Duodenal mucosa (tissue), 2 donors: ENCODE data around the gene TREX2.

ENCODE experiments used
- H3K27ac ChIP-seq: one replicate; pipeline ENCODE4 v1.7.0; 2013; ENCODE audit warnings: low read depth, low read length
- H3K27me3 ChIP-seq, 2 donors: one replicate each; pipeline ENCODE4 v1.7.0; 2013; ENCODE audit warnings: low read length in 2 of 2, control low read depth in 1 of 2; ENCODE audit not compliant: insufficient read depth in 2 of 2, control insufficient read depth in 1 of 2
- H3K36me3 ChIP-seq, 2 donors: one replicate each; pipeline ENCODE4 v1.7.0; 2013; ENCODE audit warnings: low read length in 2 of 2, control low read depth in 1 of 2; ENCODE audit not compliant: insufficient read depth in 2 of 2, control insufficient read depth in 1 of 2
- H3K4me1 ChIP-seq, 2 donors: one replicate each; pipeline ENCODE4 v1.7.0; 2013; ENCODE audit warnings: low read length in 2 of 2, control low read depth in 1 of 2; ENCODE audit not compliant: insufficient read depth in 2 of 2, control insufficient read depth in 1 of 2
- H3K4me3 ChIP-seq, 2 donors: one replicate each; pipeline ENCODE4 v1.7.0; 2013; ENCODE audit warnings: low read length in 2 of 2, low read depth in 1 of 2
- H3K9ac ChIP-seq, 2 donors: one replicate each; pipeline ENCODE4 v1.7.0; 2013; ENCODE audit warnings: low read length in 2 of 2, low read depth in 1 of 2
- H3K9me3 ChIP-seq, 2 donors: one replicate each; pipeline ENCODE4 v1.7.0; 2013; ENCODE audit warnings: low read length in 2 of 2, control low read depth in 1 of 2; ENCODE audit not compliant: control insufficient read depth in 1 of 2

The TREX2 gene

DNA sequence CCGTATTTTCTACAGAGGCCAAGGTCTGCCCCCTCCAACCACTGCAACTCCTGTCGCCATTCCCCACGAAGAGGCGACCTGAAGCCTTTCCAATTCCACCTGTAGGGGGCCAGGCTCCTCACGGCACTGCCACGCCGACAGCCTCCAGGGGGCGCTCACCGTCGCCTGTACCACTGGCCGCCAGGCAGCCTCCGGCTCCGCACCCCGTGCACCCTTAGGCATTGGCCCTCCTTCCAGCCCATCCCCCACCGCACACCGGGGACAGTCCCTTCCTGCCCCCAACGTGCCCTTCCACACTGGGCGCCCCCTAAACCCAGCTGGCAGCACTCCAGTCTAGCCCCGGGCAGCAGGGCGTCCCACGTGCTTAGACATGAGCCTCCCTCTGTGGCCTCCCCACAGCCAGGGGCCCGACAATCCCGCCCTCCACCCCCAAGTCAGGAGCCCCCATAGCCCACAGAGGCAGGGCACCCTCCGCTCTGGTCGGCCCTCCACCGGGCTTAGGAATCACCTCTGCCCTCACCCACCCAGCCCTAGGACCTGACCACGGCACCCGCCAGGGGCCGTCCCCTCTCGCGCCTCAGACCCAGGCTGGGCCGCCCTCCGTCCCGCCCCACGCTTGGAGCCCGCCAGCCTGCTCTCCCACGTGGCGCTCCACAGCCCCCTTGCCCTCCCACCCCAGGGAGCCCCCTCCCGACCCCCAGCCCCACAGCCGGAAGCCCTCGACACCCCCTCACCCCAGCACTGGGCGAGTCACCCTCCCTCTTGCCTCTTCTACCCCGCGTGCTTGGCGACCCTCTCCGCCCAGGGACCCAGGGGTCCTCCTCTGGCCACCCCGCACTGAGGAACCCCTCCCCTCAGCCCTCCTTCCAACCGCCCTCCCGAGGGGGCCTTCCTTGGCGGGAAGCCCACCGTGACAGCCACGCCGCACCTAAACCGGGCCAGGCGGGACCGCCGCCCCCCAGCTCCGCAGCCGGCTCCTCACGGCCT is 45.4 kb downstream of the TREX2 start:
- Histone ChIP-seq H3K4me3 (no peak overlapping the region), H3K9me3 (no peaks in the 10 kb centered on the region), H3K27me3 (no peaks in the 10 kb centered on the region), H3K9ac (no peak overlapping the region), H3K27ac (no peak overlapping the region), H3K36me3 (no peaks in the 10 kb centered on the region), H3K4me1 (no peaks in the 10 kb centered on the region)

DNA sequence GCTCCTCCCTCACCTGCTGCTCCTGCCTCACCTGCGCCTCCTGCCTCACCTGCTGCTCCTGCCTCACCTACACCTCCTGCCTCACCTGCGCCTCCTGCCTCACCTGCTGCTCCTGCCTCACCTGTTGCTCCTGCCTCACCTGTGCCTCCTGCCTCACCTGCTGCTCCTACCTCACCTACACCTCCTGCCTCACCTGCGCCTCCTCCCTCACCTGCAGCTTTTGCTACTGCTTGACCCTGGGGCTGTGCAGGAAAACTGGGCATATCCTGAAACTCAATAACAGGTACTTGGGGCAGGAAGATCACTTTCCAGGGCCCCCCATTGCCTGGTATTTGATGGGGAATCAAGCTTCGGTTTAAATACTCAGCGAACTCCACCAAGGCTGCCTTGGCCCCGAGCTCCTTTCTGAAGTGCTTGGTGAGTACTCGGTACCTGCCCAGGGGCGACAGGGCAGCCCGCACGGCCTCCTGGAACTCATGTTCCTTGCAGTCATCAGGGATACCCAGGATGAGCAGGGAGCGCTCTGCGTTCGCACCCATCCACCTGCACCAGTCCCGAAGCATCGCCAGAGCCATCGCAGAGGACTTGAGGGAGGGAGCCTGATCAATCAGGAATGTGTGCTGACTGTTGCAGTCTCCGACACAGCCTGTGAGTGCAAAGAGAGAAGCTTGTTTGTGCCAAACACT is 47.4 kb downstream of the TREX2 start:
- Histone ChIP-seq H3K27me3 (no peaks in the 10 kb centered on the region), H3K9ac (no peak overlapping the region), H3K9me3 (no peaks in the 10 kb centered on the region), H3K4me3 (no peak overlapping the region), H3K36me3 (no peaks in the 10 kb centered on the region), H3K4me1 (no peaks in the 10 kb centered on the region), H3K27ac (no peak overlapping the region)

DNA sequence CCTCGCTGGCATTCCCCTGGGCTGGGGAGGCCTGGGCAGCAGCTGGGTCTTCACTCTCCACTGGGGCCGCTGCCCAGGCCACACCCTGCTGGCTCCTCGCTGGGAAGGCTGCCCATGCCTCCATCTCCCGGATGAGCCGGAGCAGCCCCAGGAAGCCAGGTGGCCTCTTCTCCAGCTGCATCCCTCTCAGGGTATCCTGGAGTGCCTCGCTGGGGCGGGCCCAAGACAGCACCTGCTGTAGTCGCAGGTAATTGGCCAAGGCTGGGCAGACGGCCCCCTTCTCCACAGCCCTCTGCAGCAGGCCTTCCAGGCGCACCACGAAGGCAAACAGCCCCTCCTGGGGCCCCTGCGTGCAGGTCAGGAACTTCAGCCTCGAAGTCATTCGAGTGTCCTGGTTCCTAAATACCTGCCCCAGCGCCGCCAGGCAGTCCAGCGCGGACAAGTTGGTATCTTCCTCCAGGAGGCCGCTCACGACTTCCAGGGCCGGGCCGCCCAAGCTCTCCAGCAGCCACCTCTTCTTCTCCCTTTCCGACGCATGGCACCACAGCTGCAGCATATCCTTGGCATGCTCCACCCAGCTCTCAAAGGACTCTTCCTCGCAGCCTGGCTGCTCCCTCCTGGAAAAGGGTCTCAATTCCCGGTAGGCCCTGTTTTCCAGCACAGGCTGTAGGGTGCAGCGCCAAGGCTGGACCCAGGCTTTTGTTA is 48.4 kb downstream of the TREX2 start:
- Histone ChIP-seq H3K9me3 (no peaks in the 10 kb centered on the region), H3K27ac (no peak overlapping the region), H3K9ac (no peak overlapping the region), H3K36me3 (no peaks in the 10 kb centered on the region), H3K4me3 (no peak overlapping the region), H3K27me3 (no peaks in the 10 kb centered on the region), H3K4me1 (no peaks in the 10 kb centered on the region)

DNA sequence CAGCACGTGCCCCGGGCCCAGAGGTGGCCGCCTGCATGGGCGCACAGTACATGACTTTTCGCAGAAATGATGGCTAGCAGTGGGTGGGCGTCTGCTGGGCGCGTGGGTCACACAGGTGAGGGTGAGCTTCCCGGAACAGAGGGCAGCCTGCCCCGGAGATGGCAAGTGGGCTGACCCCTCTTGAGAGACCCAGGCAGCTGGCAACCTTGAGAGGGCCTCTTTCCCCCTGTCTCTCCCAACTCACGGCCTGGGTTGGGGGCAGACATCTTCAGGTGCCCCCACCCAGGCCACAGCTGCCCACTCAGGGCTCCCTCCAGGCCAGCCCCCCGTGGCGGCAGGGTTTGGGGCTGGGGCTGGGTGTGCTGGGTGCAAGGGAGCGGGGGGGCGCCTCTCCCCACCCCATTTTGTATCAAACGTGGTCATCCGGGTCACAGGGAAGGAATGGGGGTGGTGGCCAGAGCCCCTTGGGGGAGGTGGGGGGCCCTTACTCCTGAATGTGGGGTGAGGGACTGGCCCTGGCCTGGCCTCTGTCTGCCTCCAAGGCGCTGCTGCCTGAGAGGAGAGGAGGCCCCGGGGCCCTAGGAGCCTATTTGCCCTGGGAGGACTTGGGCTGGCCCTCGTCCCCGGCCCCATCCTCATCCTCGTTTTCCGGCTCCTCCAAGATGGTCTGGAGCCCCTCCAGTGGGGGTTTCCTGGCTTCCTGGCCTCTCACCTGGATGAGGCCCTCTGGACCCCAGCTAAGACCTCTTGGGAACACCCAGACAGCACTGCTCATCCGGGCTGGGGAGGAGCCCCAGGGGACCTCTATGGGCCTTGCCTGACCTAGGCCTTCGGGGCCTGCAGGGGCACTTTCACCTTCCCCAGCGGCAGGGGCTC is 49.3 kb downstream of the TREX2 start:
- H3K9me3 ChIP-seq: no peaks in the 10 kb centered on the region

DNA sequence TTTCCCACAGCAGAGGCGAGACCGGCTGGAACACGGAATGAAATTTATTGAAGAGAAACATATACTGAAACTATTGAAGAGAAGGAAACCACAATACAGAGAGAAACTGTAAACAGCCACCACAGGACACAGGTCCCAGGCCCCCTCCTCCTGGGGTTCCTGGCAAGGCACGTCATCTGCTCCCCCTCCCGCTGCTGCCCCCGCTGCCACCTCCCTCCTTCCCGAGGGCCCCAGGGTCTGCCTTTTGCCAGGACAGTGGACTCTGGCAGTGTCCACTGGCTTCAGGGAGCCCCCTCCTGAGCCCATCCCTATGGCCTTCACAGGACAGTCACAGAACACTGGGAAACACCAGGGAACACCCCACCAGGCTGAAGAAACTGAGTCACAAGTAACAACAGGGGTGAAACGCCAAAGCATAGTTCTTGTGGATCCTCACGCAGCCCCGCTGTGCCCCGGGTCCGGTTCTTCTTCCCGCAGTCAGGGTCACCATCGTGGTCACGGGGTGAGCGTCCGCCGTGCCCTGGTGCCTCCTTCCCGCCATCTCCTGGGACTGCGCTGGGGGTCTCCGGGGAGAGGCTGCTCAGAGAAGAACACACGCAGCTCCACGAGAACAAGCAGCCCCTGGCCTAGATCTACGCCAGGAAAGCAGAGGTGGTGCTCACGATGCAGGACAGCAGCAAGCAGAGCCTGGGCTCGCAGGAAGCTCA is 50.1 kb downstream of the TREX2 start:
- no peak overlapping the region for H3K9ac ChIP-seq
- no peaks in the 10 kb centered on the region for H3K27me3 ChIP-seq
- no peaks in the 10 kb centered on the region for H3K9me3 ChIP-seq
- H3K27ac ChIP-seq: no peak overlapping the region
- no peaks in the 10 kb centered on the region for H3K36me3 ChIP-seq
- H3K4me3 ChIP-seq: no peak overlapping the region
- H3K4me1 ChIP-seq: no peaks in the 10 kb centered on the region

More for the DNA sequence above, 49.3 kb downstream of the TREX2 start:
- Histone ChIP-seq H3K36me3 (no peaks in the 10 kb centered on the region), H3K27ac (no peak overlapping the region), H3K27me3 (no peaks in the 10 kb centered on the region), H3K4me3 (no peak overlapping the region), H3K9ac (no peak overlapping the region), H3K4me1 (no peaks in the 10 kb centered on the region)

DNA sequence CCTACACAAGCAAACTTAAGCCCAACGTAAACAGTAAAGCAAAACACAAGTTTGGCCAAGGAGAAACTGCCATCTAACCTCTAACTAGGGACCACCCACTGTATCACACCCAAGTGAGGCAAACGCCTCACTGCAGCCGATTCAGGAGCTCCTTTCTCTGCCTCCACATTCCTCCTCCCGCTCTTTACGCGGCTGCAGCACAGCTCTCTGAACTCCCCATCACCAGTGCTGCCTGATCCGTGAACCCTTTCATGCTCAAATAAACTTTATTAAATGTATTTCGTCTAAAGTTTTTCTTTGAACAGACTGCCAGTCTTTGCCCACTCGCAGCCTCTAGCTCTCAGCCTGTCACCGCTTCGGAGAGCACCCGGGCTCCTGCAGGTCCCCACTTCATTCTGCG is 51.2 kb downstream of the TREX2 start:
- Histone ChIP-seq H3K9me3 (no peaks in the 10 kb centered on the region), H3K4me1 (no peaks in the 10 kb centered on the region), H3K9ac (no peak overlapping the region), H3K36me3 (no peaks in the 10 kb centered on the region), H3K4me3 (no peak overlapping the region), H3K27ac (no peak overlapping the region), H3K27me3 (no peaks in the 10 kb centered on the region)
